Body of pancreas (tissue), 4 donors: ENCODE data around the gene INF2. TPM values are rescaled to one million over a fixed set of nuclear protein-coding genes. Genes with fewer than 3 reads are reported as not detected.

Experiments
- ATAC-seq: fragments of 150-250 bp; one replicate; pipeline ENCODE4 v1.9.1; 2016
- DNase-seq, 4 donors: peaks; one replicate each; pipeline ENCODE4 v3.0.0-alpha.2; 2019
- H3K27ac ChIP-seq, 4 donors: fragments of 200-600 bp; sonication (generic); 1 replicate in 3 of 4; 2 replicates in 1 of 4; pipeline versions ENCODE4 v1.5.1 to v1.6.1; 2016 to 2019; ENCODE audit warnings: mild to moderate bottlenecking in 1 of 4, mixed read lengths in 1 of 4, moderate library complexity in 1 of 4
- H3K27me3 ChIP-seq, 2 donors: fragments of 200-600 bp; sonication (generic); one replicate each; pipeline ENCODE4 v1.6.0; 2016; ENCODE audit warnings: mild to moderate bottlenecking in 1 of 2
- H3K36me3 ChIP-seq, 2 donors: fragments of 200-600 bp; sonication (generic); replicated peaks in 1 of 2; 2 replicates each; pipeline ENCODE4 v1.5.1; 2016; ENCODE audit warnings: low read depth in 2 of 2; ENCODE audit not compliant: insufficient read depth in 1 of 2
- H3K4me1 ChIP-seq: fragments of 200-600 bp; sonication (generic); one replicate; pipeline ENCODE4 v1.6.0; 2016
- H3K4me3 ChIP-seq, 2 donors: fragments of 200-600 bp; sonication (generic); 1 replicate in 1 of 2; 2 replicates in 1 of 2; pipeline ENCODE4 v1.5.1; 2016 to 2019
- H3K9me3 ChIP-seq, 3 donors: fragments of 200-600 bp; sonication (generic); 1 replicate in 2 of 3; 2 replicates in 1 of 3; pipeline ENCODE4 v1.5.1; 2016
- CTCF ChIP-seq, 7 experiments: fragments of 450-650 bp in 4 of 7; fragments of 200-600 bp in 3 of 7; sonication (generic) in 3 of 7; IDR thresholded peaks; one replicate each; pipeline ENCODE4 v1.5.1; 2016 to 2019; ENCODE audit warnings: antibody characterized with exemption in 7 of 7
- POLR2A ChIP-seq, 3 donors: fragments of 450-650 bp; IDR thresholded peaks; one replicate each; pipeline ENCODE4 v1.6.1; 2016; ENCODE audit warnings: antibody characterized with exemption in 3 of 3, mild to moderate bottlenecking in 2 of 3
- WGBS, 2 donors: methylation state at CpG; one replicate each; pipeline ENCODE4 v1.1.5; 2017; 5-methylcytosine and 5-hydroxymethylcytosine counted together
- intact Hi-C: fragments of 100-400 bp; cut with DNase I; formaldehyde crosslinking; loops from one replicate; pipeline ENCODE4 v1.15.1; 2023
- total RNA-seq, 2 donors: library from RNA; depleted of rRNA; stranded (reverse); fragments of >200 nt; gene quantifications; one replicate each; pipeline ENCODE4 v1.1.0, GENCODE V29; 2016

Gene INF2
- total RNA-seq, 2 donors from 2014 or later = 46.2 to 90.3 TPM

- H3K36me3 ChIP-seq = peaks cover 0 to 4% of the 10 kb centered on the region in 2 donors
- ATAC-seq (no peak), DNase-seq (no peak)
- no peaks in the 10 kb centered on the region for H3K4me1 ChIP-seq
- no peaks in the 10 kb centered on the region for H3K27me3 ChIP-seq
- H3K4me3 ChIP-seq = no peak overlapping the region
- H3K27ac ChIP-seq = no peak overlapping the region
- no peaks in the 10 kb centered on the region for H3K9me3 ChIP-seq
- intact Hi-C loops = loop anchor here (5.0 kb wide), 1 partner anchor 67 kb away; no protein-coding TSS in a partner anchor
- no peak for TF ChIP-seq CTCF (IDR thresholded peaks at IDR 0.05)
- WGBS, 2 donors = 93 to 100% methylated on average over 1 to 25 of the region's 31 CpGs
Observed at GRCh38 chr14:104714681-104715080, 25.3 kb downstream of the INF2 start.

- Histone ChIP-seq H3K27ac (no peak overlapping the region), H3K4me3 (no peak overlapping the region), H3K4me1 (no peaks in the 10 kb centered on the region), H3K27me3 (no peaks in the 10 kb centered on the region), H3K36me3 (peaks cover 0 to 4% of the 10 kb centered on the region in 2 donors), H3K9me3 (no peaks in the 10 kb centered on the region)
- 87 to 89% methylated on average over 3 to 18 of the region's 18 CpGs for WGBS, 2 donors
- DNase-seq (no peak), ATAC-seq (no peak)
- no peak for TF ChIP-seq POLR2A (IDR thresholded peaks at IDR 0.05)
- no peak for TF ChIP-seq CTCF (IDR thresholded peaks at IDR 0.05)
- intact Hi-C loops = no loop called here
Observed at GRCh38 chr14:104715416-104715815, 26.0 kb downstream of the INF2 start.

GRCh38 chr14:104715871-104716270, 26.5 kb downstream of the INF2 start:
- Histone ChIP-seq H3K4me3 (no peak overlapping the region), H3K9me3 (no peaks in the 10 kb centered on the region), H3K27ac (no peak overlapping the region), H3K4me1 (no peaks in the 10 kb centered on the region), H3K36me3 (peaks cover 0 to 4% of the 10 kb centered on the region in 2 donors), H3K27me3 (no peaks in the 10 kb centered on the region)
- intact Hi-C loops = no loop called here
- 70 to 95% methylated on average over 2 to 10 of the region's 12 CpGs for whole genome bisulfite sequencing, 2 donors
- ATAC-seq (no peak), DNase-seq (no peak)
- TF ChIP-seq CTCF (IDR thresholded peaks at IDR 0.05) (no peak), POLR2A (IDR thresholded peaks at IDR 0.05) (no peak)

- no peak for TF ChIP-seq CTCF (IDR thresholded peaks at IDR 0.05)
- no peak for TF ChIP-seq POLR2A (IDR thresholded peaks at IDR 0.05)
- Histone ChIP-seq H3K4me1 (no peaks in the 10 kb centered on the region), H3K27me3 (no peaks in the 10 kb centered on the region), H3K27ac (no peak overlapping the region), H3K36me3 (no peaks in the 10 kb centered on the region), H3K4me3 (no peak overlapping the region), H3K9me3 (no peaks in the 10 kb centered on the region)
- DNase-seq (no peak), ATAC-seq (no peak)
- intact Hi-C loops = no loop called here
- 90 to 98% methylated on average over 12 to 22 of the region's 22 CpGs for WGBS, 2 donors
Observed at GRCh38 chr14:104717137-104717536, 27.7 kb downstream of the INF2 start.

- 80 to 90% methylated on average over 20 of the region's 20 CpGs for WGBS, 2 donors
- H3K27me3 ChIP-seq = no peaks in the 10 kb centered on the region
- no peak overlapping the region for H3K4me3 ChIP-seq
- H3K36me3 ChIP-seq = no peaks in the 10 kb centered on the region
- no peak for DNase-seq
- no peak overlapping the region for H3K27ac ChIP-seq
- intact Hi-C loops = no loop called here
- TF ChIP-seq POLR2A (IDR thresholded peaks at IDR 0.05) = no peak
- TF ChIP-seq CTCF (IDR thresholded peaks at IDR 0.05) = no peak
- no peak for ATAC-seq
- H3K9me3 ChIP-seq = no peaks in the 10 kb centered on the region
- H3K4me1 ChIP-seq = no peaks in the 10 kb centered on the region
Observed at GRCh38 chr14:104717646-104718045, 28.2 kb downstream of the INF2 start.
